Measurements from ENCODE around the gene ATP10A.

ATP10A gene

DNA sequence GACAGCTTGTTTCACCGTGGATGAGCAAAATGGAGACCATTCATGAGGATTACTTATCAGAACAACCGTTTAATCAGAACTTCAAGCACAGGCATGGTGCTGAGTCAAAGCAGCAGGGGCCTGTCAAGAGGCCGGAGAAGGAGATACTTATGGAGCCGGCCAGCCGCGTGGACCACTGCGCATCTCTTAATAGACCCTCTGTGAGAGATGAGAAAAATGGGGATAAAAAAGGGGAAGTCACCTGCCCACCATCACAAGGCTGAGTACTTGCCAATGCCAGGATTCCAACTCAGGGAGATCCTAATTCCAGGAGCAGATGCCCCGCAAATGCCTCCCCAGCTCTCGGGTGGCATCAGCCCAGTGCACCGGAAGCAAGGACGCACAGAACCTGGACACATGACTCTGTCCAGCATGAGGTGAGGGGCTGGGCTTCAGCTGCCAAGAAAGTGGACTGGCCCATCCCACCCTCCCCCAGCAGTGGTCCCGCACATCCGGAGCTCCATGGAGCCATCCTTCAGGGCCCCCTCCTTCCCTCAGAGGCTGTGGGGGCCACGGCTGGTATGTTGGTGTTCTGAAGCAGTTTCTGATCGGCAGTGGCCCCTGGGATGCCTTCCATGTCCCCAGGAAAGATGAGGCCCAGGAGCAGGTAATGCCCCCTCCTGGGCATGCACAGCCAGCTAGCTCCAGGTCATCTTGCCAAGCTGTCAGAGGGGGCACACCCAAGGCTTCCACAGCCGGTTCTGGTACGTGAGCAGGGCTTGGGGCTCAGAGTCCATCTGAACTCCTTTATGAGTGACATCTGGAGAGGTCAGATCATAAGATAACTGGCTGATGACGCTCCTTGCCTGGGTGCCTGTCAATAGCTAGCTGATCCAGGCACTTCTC is 143.8 kb downstream of the ATP10A start:
- no peak for DNase-seq (ENCODE audit: low read depth)

DNA sequence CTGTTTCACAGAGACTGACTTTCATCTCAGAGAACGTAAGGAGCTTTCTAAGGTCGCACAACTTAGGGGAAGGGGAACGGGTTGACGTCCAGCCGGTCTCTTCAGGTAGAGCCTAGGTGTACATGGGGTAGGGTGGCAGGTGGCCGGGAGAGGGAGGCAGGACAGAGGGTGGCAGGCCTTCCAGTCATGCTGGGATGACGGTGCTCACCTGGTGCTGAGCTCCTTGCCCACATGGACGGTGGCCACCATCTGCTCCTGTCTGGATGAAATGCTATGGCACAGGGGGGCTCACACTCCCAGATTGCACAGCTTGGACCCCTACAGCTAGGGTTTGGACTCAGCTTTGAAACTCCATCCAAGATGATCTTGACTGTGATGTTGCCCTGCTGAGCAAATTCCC is 144.5 kb downstream of the ATP10A start:
- no peak for DNase-seq (ENCODE audit: low read depth)

DNA sequence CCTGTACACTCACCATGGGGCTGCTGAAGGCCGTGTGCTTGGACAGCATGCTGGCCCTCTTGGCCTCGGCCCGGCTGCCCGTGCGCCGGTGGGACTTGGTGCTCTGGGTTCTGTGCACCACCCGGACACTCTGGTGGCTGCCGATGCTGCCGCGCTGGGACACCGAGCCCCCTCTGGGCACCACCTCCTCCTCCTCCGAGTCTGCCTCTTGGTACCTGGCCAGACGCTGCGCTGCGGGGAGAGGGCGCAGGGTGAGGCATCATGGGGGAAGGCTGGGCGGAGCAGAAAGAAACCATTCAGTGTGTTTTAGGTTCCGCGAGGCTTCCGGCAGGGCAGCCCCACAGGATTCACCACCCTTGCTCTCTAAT is 145.0 kb downstream of the ATP10A start:
- no peak for DNase-seq (ENCODE audit: low read depth)

DNA sequence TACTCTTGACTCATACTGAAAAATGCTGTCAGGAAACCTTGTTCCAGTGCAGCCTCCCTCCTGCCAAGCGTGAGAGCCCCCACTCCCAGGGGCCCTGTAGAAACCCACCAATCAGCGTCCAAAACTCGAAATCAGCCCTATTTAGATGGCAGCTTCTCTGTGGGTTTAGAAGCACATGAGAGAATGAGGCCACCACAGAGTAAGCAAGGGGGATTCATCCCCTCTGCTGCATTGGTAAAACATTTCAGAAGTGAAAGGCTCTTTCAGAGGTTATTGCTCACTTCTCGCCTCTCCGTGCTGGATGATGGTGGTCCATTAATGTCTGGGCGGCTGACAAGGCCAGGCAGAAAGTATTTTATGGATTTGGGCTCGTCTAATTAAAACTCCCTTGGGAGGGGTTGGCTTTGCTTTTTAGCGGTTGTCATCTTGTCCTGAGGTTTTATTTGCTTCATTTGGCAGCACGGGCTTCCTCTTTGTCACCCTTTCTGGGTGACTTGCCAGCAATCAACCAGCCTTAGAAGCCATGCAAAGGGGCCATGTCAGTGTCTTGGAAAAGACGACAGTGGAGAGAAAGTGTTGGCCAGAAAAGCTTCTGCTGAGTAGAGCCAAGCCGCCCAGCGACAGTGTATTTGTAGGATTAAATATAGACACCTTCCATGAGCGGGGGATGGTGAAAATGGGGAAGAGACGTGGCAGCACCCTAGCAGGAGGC is 145.5 kb downstream of the ATP10A start:
- DNase-seq (ENCODE audit: low read depth), result no peak

DNA sequence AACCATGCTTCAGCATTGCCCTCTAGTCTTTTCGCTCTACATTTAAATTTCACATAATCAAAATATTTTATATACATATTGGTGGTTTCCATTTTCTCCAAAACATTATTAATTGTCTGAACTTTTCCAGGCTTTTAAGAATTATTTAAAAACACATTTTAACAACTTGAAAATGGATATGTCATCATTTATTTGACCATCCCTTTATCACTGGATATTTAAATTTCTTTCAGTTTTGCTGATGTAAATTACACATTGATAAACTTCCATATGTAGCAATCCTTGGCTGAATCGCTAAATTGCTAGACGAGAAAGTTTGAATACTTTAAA is 146.0 kb downstream of the ATP10A start:
- no peak for DNase-seq (ENCODE audit: low read depth)

DNA sequence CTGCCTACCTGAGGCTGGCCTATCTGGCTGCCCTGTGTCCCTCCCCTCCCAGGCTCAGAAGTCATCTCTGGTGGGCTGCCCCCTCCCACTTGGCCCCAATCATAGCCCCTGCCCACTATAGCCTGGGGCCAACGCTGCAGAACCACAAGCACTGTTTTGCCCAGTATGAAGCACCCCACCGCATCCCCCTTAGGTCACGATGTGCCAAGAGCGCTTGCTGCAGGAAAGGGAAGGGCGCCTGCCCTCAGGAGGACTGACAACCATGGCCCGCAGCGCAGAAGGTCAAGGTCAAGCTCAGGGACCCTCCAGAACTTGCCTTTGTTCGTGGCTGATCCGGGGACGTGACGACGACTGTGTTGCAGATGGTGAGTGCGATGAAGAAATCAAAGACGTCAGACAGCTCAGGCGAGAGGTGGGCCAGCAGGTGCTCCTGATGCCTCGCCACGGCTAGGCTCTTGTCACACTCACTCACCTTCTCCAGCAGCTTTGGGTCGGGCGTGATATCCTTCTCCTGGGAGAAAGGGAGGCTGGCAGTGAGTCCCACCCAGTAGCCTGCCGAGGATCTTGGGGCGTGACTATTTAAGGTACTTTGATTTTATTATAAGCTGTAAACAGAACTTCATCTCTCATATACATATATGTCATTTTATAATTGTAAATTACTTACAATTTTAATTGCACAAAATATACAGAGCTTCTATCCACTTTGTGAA is 146.6 kb downstream of the ATP10A start:
- DNase-seq (ENCODE audit: low read depth), result no peak

DNA sequence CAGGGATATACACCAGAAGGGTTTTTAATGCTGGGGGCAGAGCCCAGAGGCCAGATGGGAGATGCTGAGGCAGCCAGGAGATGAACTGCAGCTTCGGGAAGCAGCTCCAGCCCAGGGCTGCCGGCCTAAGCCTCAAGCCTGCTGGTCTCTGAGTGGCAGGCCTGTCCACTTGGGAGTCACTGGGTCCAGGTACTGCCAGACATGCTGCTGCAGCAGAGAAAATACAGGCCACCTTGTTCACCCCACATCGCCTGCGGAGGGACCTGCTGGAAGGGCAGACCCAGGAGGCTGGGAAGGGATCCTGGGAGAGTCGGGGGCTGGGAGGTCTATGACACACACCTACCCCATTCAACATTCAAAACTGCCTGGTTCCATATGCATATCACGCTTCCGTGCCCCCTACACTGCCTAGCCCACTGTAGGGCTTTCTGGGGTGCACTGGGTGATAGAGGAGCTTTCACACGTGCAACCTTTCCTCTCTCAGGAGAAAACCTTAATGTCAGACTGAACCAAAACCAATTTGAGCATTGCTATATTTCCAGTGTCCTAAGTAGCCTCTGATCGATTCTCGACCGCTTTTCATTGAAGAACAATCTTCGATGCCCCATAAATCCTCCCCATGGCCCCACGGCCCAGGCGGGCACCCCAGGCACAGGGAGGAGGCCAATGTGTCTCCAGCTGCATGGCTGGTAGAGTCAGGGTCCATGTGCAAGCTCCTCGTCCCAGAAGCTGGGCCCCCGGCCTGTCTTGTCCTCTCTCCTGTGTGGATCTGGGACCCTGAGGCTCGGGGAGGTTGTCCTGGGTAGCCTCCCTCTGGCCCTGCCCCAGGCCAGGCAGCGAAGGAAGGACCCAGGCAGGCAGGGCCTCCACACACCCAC is 147.4 kb downstream of the ATP10A start:
- no peak for DNase-seq (ENCODE audit: low read depth)

DNA sequence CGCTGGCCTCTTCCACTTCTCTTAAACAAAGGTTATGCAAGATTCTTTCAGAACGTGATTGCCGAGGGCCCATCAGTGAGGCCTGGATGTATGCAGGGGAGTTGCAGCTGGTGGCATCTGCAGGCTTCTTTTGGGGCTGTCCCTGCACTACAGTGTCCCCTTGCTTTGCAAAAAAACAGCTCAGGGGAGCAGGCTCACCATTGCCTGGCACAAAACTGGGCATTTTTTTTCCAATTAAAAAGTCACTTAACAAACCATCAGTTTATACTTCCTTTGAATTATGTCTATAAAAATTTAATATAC is 148.6 kb downstream of the ATP10A start:
- no peak for DNase-seq (ENCODE audit: low read depth)

DNA sequence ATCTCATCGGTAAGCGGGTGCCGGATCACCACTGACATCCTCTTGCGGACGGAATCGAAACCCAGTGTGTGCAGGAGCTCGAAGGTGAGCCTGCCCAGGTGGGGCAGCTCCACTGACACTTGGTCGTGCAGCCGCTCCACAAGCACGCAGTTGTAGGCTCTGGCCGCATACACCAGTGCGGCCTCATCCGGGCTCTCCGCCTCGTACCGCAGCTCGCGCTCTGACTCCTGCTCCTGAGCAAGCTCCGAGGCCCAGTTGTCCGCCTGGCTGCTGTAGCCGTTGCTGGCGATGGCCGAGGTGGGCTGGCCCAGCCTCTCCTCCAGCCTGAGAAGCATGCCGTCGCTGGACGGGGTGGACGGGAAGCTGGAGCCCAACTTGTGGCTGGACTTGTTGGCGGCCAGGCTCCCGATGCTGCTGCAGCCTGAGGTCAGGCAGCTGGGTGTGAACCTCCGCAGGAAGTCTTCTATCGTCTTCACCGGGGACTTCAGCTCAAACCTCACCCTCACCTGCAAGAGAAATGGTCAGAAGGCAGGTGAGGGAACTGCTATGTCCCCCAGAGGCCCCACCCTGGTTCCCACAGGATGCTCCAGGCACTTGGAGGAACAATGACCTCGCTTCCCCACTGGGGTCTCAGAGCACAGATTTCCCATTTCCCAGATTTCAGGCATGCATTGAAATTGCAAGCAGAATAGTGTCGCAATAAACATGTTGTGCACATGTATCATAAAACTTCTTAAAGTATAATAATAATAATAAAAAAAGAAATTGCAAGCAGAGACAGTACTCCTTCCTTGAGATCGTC is 149.2 kb downstream of the ATP10A start:
- no peak for DNase-seq (ENCODE audit: low read depth)

DNA sequence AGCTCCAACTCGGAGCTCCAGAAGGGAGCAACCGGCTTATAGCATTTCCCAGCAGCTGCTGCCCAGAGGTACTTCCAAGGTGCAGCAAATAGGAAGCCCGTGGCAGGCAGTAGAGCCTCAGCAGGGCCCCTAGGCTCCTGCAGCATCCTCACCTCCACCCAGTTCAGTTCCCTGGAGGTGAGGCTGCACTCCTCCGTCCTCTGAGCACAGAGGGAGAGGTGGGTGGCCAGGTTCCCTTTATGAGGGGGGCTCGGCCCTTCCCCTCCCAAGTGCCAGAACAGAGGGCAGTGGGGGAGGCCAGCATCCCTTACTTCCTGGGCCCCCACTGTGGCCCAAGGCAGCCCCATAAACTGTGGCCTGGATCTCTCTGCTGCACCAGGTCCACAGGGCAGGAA is 150.2 kb downstream of the ATP10A start:
- no peak for DNase-seq (ENCODE audit: low read depth)

DNA sequence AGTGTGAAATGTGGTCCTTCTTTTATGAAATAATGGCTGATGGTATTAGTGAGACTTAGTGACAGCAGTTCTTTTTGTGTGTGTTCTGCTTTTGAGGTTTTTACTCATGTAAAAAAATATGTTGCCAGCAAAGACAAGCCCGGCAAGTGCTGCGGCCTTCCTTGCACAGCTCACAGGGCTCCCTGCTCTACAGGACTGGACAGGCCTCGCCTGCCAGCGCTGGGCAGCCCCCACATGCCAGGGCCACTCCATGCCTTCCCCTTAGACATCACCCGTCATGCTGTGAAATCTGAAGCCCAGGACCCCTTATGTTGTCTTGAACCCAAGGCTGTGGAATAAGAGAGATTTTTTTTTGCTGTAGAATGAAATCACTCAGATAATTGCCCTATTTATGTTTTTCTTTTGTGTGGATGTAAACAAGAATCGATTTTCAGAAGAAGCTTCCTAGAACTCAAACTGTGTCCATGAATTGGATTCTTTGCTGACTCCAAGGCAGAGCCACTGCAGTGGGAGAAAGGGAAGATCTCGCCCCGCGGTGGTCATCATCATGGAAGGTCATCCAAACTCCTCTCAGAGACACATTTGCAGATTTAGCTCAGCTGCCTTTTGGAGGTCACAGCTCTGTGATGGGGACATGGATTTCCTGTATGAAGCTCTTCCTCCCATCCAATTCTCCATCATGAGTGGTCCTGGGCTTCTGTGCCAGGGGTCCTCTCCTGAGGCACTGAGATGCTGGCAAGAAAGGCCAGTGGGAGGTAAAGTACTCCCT is 150.8 kb downstream of the ATP10A start:
- no peak for DNase-seq (ENCODE audit: low read depth)

DNA sequence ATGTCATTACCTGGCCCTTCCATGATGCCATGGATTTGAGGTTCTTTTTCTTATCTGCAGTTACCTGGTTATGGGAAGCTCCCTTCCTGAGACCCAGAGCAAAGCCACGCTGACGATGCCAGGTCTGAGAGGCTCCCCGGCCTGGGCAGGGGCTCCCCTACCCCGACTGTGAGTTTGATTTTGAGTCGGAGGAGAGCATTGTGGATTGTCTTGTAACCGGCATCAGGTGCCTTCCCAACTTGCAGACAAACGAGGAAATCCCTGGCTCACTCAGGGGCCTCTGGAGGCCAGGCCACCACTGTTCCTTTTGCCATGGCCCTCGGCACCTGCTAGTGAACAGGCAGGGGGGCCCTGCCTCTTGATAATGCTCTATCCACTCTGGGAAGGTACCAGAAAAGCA is 151.4 kb downstream of the ATP10A start:
- DNase-seq (ENCODE audit: low read depth), result no peak

DNA sequence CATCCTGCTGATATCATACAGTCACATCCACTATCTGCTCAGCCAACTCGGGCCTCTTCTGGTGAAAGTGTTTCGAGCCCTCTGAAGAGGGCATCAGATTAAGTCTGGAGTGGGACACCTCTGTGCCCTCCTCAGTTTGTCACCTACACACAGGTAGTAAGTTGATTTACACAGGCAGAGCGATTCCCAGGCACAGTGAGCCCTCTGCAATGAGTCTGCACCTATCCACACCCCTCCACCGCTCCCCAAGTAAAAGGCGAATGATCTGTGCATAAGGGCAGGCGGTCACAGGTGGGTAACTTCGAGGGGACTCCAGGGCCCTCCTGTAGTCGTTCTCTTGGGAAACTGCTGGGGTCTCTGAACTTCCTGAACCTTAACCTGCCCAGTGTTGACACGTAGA is 152.0 kb downstream of the ATP10A start:
- no peak for DNase-seq (ENCODE audit: low read depth)

DNA sequence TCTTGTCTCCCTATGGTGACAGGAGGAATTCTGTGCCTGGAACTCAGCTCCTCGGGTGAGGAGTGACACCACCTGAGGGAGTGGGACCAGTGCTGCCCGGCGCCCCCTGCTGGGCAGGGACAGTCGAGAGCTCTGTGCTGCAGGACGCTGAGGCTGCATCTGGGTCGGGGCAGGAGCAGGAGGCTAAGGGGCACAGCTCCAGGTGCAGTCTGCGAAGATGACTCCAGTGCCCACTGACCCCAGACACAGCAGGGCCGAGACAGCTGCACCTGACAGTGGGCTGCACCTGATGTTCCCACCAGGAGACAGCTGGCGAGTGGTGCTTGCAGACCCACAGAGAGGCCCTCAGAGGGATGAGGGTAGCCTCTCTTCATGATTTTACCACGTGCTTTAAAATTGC is 152.9 kb downstream of the ATP10A start:
- peak; percentile 16 for DNase-seq (ENCODE audit: low read depth)

DNA sequence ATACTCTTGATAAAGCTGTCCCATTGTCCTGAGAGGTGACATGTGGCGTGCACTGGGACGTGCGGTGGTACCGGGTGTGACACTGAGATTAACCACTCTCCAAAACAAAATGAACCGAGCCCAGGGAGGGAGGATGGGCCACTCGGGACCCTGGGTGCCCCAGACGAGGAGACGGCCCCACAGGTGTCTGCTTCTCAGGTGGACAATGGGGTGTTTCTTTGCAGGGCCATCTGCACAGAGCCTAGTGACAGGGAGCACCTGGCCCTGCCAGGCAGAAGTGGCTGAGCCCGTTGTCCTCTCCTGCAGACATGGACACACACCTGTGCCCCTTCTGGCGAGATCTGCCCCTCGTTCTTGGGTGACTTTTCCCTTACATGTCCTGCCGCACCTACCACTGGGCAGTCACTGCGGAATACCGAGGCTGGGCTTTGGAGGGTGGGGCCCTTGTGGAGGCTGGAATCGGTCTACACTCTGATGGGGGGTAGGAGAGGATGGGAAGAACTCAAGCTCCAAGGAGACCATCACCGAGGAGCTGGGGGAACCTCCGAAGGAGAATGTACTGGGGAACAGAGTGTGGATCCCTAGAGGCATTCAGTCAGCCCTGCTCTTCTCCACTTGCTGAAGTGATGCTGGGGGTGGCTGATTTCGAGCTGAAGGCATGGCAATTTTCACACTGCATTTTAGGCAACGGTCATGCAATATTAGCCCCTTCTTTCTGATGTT is 153.5 kb downstream of the ATP10A start:
- DNase-seq (ENCODE audit: low read depth), result no peak

DNA sequence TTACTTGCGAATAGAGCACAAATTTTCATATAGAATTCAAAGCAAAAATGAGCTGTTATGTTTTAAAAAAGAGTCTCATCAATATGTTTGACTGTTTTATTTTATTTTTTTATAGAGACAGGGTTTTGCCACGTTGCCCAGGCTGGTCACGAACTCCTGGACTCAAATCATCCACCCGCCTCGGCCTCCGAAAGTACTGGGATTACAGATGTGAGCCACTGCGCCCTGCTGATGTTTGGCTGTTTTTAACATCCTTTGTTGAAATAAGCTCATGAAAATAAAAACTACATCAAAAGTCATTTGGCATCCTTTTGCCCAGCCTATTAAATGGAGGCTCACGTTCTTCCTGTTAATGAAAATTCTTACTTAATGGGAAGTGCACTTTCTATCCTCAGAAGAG is 154.7 kb downstream of the ATP10A start:
- DNase-seq (ENCODE audit: low read depth), result no peak

DNA sequence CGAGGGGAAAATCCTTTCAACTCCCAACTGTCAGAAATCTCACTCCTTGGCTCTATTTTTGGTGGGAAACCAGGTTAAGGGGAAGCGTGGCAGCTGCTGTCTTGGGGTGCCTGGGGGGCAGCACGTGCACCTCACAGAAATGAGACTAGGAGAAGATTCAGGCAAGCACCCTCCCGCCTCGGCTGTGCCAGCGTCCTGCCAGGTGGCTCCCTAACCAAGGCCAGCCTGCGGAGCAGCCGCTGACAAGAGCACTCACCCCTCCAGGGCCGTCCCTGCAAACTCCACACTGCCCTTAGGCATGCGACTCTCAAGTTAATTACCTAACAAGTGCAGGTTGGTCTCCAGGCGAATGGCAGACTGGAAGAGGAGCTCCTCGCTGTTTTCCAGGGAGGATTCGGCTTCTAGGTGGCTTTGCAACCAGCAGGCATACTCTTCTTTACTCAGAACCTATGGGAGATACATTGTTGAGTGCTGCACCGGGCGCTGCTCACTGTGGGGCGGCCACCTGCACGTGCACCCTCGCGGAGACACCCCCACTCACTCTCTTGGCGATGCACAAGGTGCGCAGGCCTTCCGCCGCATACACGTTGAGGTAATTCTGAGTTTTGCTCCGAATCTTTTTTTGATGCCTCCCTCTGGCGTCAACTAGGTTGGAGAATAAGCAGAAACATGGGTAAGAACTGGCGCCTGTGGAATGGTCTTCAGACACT is 155.3 kb downstream of the ATP10A start:
- no peak for DNase-seq (ENCODE audit: low read depth)

DNA sequence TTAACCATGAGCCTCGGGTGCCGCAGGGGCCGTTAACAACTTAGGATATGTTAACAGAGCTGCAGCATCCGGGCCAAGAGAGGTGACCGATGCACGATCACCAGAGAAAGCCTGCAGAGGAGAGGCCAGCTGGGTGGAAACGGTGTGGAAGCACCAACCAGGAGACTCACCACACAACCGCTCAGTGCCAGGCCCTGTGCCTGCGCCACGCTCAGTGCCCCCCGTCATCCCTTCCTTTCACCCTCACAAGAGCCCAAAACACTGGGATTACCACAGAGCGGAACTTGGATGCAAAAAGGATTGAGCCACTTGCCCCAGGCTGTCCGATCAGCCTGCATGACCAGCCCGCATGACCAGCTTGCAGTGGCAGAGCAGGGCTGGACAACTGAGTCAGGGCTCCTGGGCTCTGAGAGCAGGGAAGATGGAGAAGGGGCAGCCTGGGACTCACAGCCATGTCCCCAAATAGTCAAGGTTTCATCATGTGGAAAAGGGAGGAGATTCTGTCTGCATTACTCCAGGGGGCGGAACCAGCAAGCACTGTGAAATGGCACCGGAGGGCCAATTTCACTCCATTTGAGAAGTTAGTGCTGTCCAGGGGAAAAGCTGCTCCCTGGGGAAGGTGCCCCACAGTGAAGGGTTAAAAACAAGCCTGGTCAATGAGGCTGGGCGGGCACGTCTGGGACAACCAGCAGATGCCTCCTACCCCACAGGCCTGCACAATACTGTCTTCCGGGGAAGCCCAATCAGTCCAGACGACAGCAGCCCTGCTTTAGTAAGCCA is 156.8 kb downstream of the ATP10A start:
- DNase-seq (ENCODE audit: low read depth), result no peak

Data from T follicular helper cell (primary cell).